ENCODE results near the gene CDC34. TPM values are rescaled to one million over a fixed set of nuclear protein-coding genes. Genes with fewer than 3 reads are reported as not detected.

The CDC34 gene
- total RNA-seq, 1 experiment from 2014 or later, result 108 TPM

DNA sequence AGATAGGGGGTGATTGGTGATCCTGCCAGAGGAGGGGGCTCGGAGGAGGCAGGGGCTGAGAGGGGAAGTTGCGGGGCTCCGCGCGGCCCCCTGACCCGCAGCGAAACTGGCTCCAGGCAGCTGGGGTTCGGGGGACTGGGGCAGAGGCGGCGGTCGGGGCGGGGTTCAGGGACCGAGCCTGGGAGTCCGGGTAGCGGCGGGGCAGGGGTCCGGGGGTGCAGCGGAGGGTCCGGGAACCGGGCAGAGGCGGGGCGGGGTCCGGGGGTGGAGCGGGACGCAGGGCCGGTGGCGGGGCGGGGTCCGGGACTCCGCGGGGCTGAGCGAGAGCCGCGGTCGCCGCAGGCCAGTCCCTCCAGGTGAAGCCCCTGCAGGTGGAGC lies 34.1 kb upstream of the CDC34 start:
- DNase-seq (ENCODE audit: low read depth), result no peak

DNA sequence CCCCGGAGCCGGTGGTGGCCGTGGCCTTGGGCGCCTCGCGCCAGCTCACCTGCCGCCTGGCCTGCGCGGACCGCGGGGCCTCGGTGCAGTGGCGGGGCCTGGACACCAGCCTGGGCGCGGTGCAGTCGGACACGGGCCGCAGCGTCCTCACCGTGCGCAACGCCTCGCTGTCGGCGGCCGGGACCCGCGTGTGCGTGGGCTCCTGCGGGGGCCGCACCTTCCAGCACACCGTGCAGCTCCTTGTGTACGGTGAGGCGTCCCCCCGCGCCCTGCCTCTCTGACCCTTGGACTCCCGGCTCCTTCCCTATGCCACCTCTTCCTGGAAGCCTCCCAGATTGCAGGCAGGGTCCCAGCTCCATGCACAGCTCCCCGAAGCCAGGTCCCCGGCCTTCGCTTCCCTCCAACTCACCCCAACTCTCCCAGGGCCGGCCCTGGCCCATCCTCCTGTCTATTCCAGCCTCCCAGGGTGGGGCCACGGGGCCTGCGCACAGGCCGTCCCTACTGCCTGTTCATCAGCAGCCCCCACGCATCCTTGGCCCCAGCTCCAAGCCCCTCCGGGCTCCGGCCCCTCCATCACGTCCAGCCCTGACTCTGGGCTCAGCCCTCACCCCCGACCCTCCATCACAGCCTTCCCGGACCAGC lies 33.6 kb upstream of the CDC34 start:
- no peak for DNase-seq (ENCODE audit: low read depth)

DNA sequence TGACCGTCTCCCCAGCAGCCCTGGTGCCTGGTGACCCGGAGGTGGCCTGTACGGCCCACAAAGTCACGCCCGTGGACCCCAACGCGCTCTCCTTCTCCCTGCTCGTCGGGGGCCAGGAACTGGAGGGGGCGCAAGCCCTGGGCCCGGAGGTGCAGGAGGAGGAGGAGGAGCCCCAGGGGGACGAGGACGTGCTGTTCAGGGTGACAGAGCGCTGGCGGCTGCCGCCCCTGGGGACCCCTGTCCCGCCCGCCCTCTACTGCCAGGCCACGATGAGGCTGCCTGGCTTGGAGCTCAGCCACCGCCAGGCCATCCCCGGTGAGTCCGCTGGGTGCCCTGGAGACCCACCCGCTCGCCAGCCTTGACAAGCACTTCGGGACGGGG lies 33.1 kb upstream of the CDC34 start:
- DNase-seq (ENCODE audit: low read depth), result no peak

DNA sequence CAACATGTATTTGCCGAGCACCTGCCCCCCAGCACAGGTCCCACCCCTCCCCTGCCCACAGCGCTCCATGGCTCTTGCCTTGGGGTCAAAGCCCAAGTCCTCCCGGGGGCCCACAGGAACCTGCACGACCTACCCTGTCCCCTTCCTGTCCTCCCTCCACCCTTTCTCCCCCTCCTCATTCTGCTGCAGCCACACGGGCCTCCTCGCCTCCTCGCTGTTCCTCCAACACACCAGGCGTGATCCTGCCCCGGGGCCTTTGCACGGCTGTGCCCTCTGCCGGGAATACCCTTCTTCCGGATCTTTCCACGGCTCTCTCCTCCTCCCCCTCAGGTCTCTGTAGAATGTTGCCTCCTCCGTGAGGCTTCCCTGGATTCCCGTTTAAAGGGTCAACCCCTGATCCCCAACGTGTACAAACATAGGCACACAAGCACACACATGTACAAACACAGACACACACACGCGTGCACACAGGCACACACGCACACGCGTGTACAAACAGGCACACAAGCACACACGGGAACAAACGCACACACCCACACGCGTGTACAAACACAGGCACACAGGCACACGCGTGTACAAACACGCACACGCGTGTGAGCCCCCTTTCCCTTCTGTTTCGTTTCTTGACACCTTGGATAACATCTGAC lies 32.5 kb upstream of the CDC34 start:
- no peak for DNase-seq (ENCODE audit: low read depth)

DNA sequence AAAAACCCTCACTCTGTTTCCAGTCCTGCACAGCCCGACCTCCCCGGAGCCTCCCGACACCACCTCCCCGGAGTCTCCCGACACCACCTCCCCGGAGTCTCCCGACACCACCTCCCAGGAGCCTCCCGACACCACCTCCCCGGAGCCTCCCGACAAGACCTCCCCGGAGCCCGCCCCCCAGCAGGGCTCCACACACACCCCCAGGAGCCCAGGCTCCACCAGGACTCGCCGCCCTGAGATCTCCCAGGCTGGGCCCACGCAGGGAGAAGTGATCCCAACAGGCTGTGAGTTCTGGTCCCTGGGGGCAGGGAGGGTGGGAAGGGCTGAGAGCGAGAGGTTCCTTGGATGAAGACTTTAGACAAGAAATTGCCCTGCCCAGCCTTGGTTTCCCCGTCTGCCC lies 29.9 kb upstream of the CDC34 start:
- DNase-seq (ENCODE audit: low read depth), result no peak

DNA sequence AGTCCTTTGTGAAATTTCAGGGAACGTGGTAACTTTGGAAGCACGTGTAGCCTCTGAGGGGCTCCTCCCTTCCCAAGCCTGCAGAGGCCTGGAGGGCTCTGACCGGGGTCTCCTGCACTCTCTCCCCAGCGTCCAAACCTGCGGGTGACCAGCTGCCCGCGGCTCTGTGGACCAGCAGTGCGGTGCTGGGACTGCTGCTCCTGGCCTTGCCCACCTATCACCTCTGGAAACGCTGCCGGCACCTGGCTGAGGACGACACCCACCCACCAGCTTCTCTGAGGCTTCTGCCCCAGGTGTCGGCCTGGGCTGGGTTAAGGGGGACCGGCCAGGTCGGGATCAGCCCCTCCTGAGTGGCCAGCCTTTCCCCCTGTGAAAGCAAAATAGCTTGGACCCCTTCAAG lies 26.9 kb upstream of the CDC34 start:
- DNase-seq (ENCODE audit: low read depth), result no peak

DNA sequence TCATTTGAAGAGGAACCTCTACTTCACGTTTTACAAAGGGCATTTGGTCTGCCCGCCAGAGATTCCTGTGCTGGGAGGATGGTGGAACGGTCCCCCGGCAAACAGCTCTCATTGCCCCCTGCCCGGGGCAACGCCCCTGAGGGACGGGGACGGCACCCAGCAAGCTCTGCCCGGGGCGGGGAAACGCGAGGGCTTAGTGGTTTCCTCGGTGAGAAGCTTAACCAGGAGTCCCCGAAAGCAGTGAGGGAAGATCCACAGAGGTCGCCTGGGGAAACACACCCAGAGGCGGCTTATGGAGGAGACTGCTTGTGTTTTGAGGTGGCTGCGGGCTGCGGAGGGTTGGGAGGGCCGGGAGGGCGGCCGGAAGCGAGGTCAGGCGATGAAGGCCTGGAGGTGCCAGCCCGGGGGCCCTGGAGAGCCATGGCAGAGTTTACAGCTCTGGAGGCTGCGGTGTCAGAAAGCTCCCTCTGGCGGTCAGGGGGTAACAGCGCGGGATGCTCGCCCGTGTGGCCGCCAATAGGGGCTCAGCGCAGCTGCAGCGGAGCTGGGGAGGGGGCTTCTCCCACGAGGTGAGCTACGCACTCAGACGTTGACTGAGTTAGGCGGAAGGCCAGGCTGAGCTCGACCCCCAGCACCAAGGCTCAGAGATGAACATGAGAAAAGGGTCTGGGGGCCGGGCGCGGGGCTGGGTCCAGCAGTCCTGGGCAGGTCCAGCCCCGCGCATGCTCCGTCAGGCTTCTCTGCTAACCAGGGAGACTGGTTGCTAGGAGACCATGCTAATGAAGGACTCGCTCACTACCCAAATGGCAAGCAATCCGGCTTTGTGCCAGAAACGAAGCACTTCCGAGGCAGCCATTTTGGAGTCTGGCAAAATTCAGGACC lies 24.9 kb upstream of the CDC34 start:
- DNase-seq (ENCODE audit: low read depth), result peak; percentile 99

DNA sequence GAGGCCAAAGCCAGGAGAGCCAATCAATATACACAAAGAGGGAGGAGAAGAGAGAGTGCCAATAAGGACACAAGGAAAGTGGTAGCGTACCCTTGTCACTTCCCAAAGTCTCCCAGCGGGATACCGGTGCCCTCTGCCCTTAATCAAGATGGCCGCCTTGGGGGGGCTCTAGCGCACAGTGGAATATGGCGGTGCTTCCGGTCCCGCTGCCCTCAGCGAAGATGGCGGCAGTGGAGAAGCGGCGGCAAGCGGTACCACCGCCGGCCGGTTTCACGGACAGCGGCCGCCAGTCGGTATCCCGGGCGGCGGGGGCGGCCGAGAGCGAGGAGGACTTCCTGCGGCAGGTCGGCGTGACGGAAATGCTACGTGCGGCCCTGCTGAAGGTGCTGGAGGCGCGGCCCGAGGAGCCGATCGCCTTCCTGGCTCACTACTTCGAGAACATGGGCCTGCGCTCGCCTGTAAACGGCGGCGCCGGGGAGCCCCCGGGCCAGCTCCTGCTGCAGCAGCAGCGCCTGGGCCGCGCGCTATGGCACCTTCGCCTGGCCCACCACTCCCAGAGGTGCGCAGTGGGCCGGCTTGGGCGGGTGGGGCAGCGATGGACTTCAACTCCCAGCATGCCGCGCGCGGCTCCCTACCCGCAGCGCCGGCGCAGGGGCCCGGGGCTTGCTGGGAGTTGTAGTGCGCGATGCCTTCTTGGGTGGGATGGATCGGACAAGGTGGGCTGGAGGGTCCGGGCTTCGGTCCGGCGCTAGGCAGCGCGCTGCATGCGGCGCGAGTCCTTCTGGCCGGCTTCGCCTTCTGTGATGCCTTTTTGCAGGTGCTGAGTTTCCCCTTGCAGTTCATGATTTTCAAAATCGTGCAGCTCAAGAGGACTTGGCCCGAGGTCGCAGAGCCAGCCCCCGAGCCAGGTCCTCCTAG lies 24.0 kb upstream of the CDC34 start, which contains the start of gene TPGS1:
Gene TPGS1 (plus strand): TSS at position 212 of the 918 bp plus-strand sequence. CDS start 10 bp downstream, at position 222.
- peak; percentile 89 for DNase-seq (ENCODE audit: low read depth)

DNA sequence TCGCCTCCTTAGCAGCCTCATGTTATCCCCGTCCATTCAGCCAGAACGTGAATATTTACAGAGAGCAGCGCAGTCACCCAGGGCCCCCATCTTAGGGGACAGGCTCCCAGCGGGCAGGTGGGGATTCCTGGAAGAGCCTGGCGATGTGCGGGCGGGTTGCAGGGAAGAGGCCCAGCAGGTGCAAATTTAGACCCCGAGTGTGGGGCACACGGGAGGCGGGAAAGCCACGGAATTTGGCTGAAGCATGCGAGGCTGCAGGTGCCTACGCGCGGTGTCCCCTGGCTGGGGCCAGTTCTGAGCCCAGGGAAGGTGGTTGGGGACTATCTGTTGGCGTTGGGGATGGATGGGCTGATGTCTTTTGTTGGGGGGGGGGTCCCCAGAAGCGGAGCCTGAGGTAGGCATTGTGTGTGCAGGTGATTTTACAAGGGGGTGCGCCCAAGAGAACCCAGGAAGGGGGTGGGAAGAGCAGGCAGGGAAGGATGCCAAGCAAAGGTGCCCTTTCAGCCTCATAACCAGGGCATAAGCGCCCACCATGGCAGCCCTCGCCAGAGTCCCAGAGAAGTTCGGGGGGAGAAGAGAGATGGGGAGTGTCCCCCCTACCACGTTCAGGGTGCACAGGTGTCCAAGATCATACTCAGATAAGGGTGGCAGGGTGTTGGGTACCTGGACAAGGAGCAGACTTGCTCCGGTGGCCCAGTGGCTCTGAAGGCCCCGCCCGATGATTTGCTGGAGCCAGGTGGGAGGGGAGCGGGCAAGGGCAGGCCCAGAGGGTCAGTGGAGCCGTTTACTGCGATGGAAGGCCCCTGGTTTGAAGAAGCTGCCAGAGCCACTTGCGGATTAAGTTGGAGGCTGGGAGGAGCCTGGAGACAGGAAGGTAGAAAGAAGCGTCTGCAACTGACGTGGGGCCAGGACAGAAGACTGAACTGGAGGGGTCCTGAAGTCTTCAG lies 23.1 kb upstream of the CDC34 start:
- no peak for DNase-seq (ENCODE audit: low read depth)

DNA sequence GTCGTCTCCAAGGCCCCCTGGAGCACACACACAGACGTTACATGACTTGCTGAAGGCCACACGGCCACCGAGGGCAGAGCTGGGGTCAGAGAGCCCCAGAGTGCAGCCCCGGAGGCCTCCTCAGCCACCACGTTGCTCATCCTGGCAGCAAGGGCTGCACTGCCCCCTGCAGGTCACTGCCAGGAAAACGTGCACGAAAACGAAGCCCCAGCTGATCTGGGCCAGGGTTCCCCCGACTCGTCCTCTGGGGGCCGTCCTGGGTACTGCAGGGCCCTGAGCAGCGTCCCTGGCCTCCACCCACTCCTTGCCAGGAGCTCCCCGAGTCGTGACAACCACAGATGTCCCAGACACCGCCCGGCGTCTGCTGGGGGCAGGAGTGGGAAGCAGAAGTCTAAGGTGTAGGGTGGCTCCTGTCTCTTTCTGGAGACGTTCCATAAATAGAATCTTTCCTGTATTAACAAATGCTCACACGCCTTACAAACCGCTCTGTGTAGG lies 20.9 kb upstream of the CDC34 start:
- peak; percentile 93 for DNase-seq (ENCODE audit: low read depth)

DNA sequence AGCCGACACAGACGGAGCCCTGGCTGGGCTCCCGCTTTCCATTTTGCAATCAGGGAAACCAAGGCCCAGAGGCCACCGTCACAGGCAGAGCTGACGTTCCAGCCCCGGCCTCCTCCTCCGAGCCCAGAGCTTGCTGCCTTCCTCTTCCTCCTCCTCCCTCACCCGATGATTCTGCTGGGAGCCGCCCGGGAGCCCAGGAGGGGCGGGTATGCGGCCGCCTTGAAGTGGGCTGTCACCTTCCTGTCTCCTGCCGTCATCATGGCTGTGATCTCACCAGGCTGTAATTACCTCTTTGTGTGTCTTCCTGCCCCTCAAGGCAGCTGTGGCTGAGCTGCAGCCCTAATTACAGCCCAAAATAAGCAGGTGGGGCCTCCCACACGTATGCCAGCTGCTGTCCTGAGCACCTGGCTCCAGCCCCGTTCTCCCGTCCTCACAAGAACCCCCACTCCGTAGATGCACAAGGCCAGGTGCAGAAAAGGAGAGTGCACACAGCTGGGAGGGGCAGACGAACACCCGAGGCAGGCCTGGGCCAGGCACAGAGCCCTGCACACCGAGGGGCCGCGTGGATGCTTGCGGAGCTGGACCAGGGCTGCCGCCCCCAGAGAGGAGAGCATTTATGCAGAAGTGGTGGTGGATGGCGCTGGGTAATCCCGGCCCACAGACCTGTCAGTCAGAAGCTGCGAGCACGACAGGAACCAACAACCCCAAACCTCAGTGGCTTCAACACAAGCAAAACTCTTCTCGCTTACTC lies 20.3 kb upstream of the CDC34 start:
- DNase-seq (ENCODE audit: low read depth), result peak; percentile 89

DNA sequence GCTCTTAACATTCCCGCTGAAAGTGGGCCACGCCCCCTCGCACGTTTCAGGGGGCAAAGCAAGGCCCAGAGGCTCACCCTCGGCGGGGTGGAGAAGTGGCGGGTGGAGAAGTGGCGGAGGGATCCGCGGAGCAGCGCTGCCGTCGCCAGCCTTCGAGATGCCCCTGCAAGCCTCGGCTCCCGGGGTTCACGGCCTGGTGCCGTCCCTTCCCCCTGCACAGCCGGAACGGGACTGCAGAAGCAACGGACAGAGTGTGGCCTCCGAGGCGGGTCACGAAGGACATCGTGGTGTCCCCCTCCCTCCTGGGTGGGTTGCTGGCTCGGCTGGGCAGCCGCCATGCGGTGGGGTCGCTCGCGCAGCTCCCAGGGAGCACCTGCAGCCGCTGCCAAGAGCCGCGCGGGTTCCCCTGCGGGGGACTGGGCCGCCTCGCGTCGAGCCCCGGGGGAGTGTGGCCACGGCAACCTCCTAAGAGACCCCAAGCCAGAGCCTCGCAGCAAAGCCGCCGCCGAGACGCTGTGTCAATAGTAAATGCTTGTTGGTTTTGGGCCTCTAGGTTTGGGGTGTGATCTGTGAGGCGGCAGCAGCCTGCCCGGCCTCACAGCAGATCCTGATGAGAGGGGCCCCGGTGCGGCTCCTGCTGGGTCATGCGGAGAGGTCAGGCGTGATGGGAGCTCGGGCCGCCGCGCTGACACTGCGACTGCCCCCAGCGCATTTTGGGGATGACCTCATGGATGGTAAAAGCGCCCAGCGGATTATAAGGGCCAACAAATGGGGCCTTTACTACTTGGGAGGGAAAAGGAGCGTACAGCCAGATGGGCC lies 18.8 kb upstream of the CDC34 start:
- DNase-seq (ENCODE audit: low read depth), result no peak

DNA sequence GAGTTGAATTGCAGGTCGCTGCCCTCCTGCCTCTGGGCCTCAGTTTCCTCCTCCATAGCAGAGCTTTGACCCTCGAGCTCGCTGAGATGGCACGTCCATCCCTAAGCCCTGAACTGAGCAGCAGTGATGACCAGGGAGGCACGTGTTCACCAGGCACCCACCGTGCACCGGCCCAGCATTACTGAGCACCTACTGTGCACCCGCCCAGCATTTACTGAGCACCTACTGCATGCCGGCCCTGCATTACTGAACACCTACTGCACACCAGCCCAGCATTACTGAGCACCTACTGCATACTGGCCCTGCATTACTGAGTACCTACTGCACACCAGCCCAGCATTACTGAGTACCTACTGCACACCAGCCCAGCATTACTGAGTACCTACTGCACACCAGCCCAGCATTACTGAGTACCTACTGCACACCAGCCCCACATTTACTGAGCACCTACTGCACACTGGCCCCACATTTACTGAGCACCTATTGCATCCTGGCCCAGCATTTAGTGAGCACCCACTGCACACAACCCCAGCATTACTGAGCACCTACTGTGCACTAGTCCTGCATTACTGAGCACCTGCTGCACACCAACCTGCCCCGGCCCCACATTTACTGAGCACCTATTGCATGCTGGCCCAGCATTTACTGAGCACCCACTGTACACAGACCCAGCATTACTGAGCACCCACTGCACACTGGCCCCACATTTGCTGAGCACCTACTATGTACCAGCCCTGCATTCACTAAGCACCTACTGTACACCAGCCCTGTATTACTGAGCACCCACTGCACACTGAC lies 18.0 kb upstream of the CDC34 start:
- DNase-seq (ENCODE audit: low read depth), result no peak

DNA sequence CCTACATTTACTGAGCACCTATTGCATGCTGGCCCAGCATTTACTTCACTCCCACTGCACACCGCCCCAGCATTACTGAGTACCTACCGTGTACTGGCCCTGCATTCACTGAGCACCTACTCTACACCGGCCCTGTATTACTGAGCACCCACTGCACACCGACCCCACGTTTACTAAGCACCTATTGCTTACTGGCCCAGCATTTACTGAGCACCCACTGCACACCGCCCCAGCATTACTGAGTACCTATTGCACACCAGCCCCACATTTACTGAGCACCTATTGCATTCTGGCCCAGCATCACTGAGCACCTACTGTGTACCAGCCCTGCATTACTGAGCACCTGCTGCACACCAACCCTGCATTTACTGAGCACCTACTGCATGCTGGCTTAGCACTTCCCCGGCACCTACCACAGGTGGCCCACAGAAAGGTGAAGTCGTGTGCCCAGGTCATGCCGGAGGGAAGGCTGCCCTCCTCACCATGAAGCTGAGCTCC lies 17.3 kb upstream of the CDC34 start:
- DNase-seq (ENCODE audit: low read depth), result no peak

DNA sequence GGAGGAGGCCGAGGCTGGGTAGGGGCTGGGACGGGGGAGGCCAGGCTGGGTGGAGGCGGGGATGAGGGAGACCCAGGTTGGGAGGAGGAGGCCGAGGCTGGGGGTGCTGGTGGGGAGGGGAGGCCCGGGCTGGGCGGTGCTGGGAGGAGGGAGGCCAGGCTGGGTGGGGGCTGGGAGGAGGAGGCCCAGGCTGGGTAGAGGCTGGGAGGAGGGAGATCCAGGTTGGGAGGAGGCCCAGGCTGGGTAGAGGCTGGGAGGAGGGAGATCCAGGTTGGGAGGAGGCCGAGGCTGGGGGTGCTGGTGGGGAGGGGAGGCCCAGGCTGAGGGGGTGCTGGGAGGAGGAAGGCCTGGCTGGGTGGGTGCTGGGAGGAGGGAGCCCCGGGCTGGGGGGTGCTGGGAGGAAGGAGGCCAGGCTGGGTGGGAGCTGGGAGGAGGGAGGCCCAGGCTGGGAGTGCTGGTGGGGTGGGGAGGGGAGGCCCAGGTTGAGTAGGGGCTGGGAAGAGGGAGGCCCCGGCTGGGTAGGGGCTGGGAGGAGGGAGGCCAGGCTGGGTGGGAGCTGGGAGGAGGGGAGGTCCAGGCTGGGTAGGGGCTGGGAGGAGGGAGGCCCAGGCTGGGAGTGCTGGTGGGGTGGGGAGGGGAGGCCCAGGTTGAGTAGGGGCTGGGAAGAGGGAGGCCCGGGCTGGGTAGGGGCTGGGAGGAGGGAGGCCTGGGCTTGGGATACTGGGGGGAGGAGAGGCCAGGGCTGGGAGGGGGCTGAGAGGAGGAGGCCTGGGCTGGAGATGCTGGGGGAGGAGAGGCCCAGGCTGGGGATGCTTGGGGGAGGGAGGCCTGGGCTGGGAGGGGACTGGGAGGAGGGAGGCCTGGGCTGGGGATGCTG lies 13.6 kb upstream of the CDC34 start:
- DNase-seq (ENCODE audit: low read depth), result no peak

DNA sequence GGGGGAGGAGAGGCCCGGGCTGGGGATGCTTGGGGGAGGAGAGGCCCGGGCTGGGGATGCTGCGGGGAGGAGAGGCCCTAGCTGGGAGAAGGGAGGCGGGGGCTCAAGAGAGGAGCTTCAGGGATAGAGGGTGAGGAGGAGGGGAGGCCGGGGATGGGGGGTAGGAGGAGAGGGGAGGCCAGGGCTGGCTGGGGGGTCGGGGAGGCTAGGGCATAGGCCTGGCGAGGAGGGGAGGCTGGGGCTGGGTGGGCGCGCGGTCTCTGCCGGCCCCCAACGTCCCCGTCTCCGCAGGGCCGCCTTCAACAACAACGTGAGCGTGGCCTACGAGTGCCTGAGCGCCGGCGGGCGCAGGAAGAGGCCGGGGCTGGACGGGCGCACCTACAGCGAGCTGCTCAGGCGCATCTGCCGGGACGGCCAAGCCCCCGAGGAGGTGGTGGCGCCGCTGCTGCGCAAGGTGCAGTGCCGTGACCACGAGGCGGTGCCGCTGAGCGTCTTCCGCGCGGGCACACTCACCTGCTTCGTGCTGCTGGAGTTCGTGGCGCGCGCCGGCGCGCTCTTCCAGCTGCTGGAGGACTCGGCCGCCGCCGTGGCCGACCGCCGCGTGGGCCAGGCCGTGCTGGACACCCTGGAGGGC lies 12.8 kb upstream of the CDC34 start:
- DNase-seq (ENCODE audit: low read depth), result no peak

Data from Daoy (cell line).